Epidermal melanocyte (primary cell): Measurements from ENCODE around the gene RPS6KA5.
"Not testable (repeated sequence)": the region's sequence is repeated elsewhere in the genome, so short reads cannot be mapped to it uniquely, and the experiment has no call there.

Source experiments
- DNase-seq: peaks from one replicate; pipeline ENCODE4 v3.0.0; 2011; ENCODE audit warnings: low spot score; ENCODE audit not compliant: insufficient read length

The RPS6KA5 gene

DNA sequence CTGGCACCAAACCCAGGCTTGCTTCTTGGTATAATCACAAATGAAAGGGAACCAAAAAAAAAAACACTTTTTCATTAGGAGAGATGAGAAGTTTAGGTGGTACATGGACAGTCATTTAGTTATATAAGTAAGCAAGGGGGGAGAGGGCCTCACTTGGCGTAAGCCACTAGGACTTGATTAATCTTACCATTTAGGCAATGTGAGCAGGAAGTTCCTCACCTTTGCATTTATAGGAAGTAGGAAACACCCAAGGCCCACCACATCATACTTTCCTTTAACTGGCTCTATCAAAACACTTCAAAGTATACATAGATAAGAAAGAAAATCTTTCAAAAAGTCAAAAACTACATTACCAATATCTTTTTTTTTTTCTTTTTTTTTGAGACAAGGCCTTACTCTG is 6.7 kb upstream of the RPS6KA5 start:
- DNase-seq, result no peak

DNA sequence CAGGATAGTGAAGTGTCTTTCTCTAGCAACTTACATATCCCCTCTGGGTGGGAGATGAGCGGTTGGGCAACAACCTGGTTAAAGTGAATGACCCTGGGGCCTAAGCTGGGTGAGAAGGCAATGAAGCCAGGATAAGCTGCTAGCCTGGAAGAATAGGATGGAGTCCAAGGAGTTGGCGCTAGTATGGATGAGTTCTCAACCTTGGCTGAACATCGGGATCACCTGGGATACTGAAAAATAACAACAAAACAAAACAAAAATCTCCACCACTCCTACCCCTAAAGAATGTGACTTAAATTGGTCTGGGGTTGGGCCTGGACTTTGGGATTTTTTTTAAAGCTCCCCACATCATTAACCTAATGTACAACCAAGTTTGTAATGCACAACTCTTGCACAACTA is 4.8 kb upstream of the RPS6KA5 start:
- no peak for DNase-seq

DNA sequence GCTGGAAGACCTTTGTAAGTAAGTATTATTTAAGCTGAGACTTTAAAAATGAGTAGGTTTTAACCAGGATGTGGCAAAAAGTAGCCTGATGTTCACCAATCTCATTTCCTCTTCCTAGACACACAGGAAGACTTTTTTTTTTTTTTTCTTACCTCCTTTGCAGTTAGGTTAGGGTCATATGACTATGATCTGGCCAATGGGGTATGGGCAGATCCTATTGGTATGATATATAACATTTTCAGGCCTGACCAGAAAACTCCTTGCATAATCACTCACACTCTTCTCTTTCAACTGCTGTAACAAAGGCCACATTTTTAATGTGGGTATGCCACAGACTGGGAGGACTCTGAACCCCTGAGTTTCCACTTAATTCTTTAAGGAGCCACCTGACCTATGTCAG is 2.7 kb upstream of the RPS6KA5 start:
- no peak for DNase-seq

DNA sequence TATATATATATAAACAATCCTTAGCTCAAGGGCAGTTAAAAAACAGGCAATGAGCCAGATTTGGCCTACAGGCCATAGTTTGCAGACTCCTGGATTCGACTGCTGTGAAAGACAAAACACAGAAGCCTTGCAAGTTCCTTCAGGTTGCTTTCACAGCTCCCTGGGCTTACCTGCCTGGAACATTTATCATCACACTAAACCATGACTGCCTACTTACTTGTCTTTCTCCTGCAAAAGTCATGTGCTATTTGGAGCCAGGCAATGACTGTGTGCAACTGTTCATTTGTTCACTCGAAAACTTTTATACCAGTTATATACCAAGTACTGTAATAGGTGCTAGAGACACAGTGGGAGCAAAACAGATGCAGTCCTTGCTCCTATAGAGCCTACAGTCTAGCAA is 2.2 kb upstream of the RPS6KA5 start:
- DNase-seq, result no peak

DNA sequence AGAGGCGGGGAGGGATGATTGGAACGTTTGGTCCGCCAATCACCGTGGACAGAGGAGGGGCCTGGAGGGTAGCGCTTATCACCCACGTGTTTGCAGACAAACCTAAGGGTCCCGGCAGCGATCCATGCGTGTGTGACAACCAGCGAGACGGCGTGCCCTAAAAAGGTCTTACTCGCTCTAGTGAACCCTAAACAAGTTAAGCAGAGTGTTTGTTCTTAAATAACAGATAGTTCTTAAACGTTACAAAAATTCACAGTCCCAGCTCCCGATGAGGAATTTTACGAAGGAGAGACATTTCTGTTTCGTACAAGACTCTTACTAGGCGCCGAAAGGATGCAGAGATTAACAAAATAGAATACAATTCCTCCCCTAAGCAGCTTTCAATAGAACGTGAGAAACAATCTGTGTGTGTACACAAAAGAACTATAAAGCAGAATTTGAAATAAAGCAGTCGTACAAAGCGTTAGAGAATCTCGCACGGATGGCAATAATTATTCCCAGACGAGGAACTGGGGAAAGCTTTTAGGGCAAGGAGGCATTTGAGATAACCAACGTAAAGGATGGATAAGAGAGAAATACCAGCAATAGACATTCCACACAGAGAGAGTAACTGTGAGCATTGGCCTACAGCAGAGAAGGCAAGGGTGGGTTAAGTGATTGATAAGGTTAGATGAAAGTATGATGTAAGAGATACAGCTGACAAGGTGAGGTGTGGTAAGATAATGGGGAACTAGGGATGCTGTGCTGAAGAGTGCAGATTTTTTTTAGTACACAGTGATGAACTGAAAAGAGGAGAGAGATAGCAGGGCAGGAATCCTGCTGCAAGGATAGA is 831 bp upstream of the RPS6KA5 start:
- no peak for DNase-seq

DNA sequence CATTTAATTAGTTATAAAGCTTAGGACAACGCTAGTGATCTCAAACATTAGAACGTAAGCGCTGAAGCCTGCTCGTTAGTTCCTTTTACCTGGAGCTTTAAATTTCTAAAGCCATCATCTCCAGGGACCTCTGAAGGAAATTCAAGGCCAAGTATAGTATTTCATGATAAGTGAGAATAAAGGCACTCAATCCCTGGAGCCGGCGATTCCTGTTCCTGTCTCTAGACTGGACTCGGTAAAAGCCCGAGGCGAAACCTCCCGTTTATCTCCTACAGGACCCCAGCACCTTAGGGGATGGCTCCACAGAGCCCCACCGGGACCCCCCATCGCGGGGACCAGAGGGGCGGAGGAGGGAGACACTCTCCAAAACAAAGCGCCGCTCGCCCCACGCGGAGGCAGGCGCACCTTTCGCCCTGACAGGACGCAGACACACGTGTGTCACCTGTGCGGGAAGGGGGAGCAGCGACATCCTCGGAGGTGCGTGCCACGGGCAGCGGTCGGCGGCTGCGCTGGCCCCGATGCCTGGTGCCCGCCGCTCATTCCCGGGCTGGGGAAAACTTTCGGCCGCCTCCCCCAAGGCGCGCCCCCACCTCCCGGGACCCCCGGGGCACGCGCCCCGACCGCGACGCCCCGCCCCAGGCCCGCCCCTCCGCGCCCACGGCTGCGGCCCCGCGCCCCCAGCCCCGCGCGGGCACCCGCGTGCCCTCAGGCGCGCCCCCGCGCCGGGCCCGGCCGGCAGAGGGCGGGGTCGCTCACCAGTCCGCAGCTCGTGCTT is 678 bp downstream of the RPS6KA5 start:
- DNase-seq, result no peak

DNA sequence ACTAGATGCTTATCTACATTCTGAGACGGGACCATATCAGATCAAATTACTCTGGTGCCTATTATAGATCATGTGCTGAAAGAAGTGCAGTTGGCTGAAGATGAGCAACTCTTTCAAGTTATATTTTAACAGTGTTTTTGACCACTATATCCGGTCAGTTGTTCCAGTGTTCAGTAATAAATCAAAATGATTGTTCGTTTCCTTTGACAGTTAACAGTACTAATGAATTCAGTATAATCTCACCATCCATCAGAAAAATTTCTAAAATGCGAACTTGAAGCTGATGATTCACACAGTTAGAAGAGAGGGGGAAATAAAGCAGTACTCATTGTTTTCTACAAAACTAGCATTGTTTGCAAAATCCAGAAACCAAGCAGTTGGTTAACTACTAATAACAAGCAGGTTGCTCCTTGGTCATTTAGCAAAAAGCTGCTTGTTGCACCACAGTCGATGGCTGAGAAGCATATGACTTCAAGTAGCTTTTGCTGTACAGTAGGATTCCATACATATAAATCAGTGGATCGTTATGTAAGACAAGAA is 2.3 kb downstream of the RPS6KA5 start:
- DNase-seq, result no peak

DNA sequence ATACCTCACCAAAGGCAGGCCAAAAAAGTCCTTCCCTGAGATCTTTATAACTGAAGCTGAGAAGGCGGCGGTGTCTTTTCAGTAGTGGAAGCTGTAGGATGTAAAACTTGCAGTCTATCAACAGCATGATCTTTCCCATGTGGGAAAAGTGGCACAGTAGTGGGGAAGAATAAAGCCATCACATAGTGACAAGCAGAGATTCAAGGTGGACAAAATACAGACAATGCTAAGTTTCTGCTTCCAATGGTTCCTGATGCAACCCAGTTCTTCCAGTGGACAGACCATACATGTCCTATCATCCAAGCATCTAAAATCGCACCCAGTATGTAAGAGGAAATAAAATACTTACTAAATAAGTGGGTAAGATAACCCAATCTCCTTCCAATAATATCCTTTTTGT is 4.1 kb downstream of the RPS6KA5 start:
- DNase-seq, result no peak

DNA sequence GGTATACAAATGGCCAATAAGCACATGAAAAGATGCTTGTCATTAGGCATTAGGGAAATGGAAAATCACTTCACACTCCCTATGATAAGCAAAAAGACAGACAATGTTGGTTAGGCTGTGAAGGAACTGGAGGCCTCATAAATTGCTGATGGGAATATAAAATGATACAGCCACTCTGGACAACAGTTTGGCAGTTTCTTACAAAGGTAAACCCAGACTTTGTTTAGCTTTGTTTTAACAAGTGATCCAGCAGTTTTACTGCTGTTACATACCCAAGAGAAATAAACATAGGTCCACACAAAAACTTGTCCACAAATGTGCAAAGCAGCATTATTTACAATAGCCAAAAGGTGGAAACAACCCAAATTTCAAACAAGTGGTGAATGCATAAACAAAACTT is 5.4 kb downstream of the RPS6KA5 start:
- DNase-seq, result no peak

DNA sequence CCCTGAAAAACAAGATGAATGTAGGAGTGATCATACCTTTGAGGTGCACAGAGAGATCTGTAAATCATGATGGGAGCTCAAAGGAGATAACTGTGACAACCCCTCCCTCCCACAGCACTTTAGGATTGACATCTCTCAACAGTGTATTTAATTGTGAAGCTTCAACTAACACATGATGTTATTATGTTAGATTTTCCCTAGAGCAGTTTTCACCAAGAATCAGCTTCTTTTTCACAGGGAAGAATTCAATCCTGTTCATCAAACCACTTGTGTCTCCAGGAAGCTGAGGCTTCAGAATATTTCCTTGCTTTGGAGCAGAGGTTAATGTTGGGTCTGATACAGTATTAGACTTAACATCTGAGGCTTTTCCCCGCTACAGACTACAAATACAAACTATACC is 11.8 kb downstream of the RPS6KA5 start:
- DNase-seq, result no peak

DNA sequence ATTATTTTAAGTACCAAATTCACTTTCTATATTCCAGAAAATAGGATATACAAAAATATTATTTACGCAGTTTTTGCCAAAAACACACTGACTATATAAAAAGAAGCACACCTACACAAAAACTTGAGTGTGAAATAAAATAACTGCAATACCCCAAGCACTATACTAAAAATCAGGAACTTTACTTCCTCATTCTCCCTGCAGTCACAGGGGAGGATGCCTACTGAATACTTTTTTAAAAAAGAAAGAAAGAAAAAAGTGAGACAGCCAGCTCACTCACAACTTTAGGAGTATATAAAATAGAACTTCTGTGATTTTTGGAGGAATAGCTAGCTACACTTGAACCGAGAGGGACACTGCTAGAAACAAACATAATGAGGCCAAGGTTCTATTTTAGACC is 12.2 kb downstream of the RPS6KA5 start:
- DNase-seq, result no peak

DNA sequence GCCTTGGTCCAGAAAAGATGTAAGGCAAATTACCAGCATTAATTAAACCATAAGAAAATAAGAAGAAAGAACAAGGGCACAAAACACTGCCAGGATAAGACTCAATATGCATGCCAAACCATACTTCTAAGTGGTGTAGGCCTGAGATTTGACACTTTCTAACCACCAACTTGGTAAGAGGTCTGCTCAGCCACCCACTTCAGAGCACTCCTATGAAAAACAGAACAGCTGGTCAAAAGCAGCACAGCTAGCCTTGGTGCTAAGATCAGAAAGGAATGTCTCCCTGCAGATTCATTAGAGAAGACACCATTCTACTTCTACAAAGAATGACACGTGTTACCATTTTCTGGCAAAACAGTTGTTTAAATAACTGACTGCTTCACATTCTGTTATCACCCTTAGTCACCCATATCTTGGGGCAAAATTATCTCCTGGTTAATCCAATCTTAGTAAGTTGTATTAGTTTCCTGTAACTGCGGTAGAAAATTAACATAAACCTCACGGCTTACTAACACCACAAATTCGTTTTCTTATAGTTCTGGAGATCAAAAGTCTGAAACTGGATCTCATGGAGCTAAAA is 13.2 kb downstream of the RPS6KA5 start:
- DNase-seq, result no peak

DNA sequence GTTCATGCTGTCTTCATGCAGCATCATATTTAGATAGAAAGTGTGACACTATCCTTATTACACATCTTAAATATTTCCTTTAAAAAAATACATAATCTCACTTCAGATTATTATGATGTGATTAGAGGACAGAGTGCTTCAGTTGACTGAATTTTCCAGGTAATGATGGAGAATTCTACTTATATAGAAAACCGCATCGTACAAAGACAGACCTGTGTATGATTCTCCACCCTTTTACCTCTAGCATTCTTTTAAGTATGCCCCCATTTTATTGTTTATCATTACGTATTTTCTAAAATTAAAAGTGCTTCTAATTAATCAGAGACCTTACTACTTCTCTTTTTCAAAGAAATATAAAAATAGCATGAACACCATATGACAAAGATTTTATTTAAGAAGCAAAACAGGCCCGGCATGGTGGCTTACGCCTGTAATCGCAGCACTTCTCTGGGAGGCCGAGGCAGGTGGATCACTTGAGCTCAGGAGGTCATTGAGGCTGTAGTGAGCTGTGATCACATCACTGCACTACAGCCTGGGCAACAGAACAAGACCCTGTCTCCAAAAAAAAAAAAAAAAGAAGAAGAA is 13.9 kb downstream of the RPS6KA5 start:
- DNase-seq, result no peak

DNA sequence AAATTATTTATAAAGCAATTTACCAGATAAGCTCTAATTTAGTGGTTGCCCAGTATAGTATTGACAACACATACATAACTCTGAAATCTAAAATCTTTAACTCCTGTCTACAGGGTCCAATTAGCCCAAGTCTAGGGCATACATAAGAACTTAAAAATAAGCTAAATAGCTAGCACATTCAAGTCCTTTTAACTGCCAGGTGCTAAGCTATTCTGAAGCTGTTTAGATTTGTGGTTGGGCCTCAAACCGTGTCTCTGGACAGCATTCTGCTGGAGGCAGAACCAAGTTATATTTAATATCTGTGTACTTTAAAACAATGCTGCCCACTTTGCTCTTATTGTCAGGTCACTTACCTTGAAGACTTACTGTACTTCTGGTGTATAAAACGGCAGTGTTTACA is 19.0 kb downstream of the RPS6KA5 start:
- no peak for DNase-seq

DNA sequence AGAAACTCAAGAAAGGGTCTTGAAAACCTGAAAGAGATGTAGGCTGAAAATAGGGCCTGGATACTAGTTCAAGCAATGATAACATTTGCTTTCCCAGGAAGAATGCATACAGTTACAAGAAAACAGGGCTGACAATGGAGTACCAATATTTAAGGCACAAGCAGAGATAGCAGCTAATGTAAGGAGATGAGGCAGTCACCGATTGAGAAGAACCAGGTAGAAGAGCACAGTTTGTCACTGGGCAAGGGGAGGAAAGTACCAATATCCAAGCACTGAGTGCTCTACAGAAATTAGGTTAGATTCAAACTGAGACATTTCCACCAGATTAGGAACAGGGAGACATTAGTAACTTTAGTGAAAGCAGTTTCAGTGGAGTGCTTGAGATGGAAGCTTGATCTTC is 19.9 kb downstream of the RPS6KA5 start:
- DNase-seq, result no peak

DNA sequence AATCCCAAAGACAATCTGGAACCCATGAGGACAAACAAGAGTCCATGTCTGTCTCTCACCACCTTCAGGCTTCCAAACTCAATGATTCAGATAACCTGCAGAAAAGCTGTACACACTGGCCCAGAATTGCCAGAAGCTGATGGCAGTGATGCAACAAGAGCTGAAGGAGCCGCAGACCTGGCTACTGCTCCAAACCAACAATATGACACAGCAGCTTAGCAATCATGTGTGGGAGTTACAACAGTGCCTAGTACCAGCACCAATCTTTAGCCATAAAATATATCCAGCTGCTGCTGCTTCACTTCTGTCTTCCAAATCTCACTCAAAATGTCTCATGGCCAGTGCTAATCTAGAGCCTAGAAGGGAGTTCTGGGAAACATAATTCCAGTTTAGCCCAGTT is 22.0 kb downstream of the RPS6KA5 start:
- DNase-seq, result no peak

DNA sequence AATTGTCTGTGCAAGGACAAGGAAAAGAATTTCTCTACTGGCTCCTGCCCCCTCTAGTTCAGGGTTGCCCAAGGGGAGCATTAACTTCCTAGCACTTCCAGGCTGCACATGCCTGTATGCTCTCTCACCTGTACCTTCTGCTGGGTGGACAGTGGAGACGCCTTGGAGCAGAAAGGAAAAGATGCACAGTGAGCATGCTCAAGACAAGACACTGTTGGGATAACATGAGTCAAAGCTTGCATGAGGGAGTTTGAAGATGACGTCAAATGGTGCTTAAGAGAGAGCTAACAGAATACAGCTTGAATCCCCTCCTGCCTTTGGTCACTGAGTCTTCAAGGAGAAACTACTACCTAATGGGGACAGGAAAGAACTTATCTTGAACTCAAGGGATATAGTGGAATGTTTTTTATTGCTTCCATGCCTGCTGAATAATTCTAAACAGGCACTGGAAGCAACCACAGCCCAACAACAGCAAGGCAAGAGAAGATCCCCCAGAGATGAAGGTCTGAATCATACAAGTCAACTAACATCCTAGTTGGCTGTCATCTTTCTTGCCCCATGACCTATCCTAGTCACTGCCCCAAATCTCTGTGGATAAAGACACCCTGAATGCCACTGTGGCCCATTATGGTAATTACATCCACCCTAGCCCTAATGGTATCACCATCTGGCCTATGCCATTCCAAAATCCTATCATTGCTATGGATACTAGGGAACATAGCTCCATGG is 23.5 kb downstream of the RPS6KA5 start:
- no peak for DNase-seq

DNA sequence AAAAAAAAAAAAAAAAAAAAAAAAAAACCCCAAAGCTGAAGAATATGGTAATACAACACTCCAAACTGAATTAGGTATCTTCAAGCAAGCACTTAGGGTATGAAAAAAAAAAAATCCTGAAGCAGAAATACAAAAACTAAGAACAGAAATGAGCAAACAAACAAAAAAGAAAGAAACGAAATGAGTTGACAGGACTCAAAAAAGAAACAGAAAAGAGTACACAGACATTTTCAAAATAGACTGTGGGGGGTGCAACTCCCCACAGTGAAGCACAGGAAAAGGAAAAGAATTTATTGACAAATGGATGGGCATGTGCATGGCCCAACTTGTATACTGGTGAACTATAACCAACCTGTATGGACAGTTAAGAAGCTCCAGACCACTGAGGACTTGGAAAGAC is 24.6 kb downstream of the RPS6KA5 start:
- DNase-seq, result no peak

DNA sequence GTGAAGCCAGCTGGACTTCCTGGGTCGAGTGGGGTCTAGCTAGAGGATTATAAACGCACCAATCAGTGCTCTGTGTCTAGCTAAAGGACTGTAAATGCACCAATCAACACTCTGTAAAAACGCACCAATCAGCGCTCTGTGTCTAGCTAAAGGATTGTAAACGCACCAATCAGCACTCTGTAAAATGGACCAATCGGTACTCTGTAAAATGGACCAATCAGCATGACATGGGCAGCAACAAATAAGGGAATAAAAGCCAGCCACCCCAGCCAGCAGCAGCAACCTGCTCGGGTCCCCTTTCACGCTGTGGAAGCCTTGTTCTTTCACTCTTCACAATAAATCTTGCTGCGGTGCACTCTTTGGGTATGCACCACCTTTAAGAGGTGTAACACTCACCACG is 26.1 kb downstream of the RPS6KA5 start:
- DNase-seq, result not testable (repeated sequence)

DNA sequence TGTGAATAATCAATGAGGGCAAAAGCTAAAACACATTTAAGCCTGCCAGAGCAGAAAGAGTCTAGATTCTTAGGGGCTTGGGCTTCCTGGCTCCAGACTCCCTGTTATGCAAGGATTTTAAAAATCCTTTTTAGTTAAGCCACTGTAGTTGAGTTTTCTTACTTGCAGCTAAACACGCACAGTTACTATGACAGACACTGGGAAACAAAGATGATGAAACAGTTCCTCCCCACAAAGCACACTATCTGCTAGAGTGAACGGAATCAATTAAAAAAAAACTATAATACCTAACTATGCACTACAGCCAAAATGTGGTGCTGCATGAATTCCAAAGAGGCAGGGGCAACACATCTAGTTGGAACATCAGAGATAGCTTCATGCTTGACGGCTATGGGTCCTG is 28.2 kb downstream of the RPS6KA5 start:
- DNase-seq, result no peak

DNA sequence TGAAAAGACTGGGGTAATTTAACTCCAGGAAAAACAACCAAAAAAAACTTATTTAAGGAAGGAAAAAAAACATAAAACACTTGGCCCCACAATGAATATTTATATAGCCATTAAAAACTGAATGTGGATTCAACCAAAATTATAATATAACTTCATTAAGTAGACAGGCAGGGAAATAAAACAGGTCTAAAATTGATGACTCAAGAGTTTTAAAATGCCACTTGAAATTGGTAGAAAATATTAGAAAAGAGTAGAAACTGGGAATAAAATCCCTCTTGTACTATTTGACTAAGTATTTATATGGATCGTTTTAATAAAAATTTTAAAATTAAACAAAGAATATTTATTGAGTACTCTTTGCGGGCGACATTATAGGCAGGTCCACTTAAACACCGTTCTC is 28.8 kb downstream of the RPS6KA5 start:
- DNase-seq, result no peak
